Effector memory CD8-positive, alpha-beta T cell (primary cell): ENCODE data around the gene DARS1.
A peak's percentile ranks its signal among the peaks of the same experiment; 100 is the strongest.
"Not testable (repeated sequence)": the region's sequence is repeated elsewhere in the genome, so short reads cannot be mapped to it uniquely, and the experiment has no call there.

ENCODE experiments used
- ATAC-seq: fragments of 150-1000 bp; cut with Tn5 transposase; replicated peaks from 2 replicates; pipeline ENCODE4 v1.10.0; 2021; ENCODE audit warnings: mild to moderate bottlenecking, moderate library complexity
- DNase-seq, 3 experiments: peaks; one replicate each; pipeline ENCODE4 v3.0.0; 2021
- H3K27ac Mint-ChIP-seq, 2 donors: one replicate each; pipeline ENCODE4 v1.8.0; 2022; ENCODE audit warnings: mild to moderate bottlenecking in 2 of 2, mixed read lengths in 2 of 2, moderate library complexity in 2 of 2
- H3K27me3 Mint-ChIP-seq, 2 donors: one replicate each; pipeline ENCODE4 v1.8.0; 2022; ENCODE audit warnings: mixed read lengths in 2 of 2
- H3K36me3 Mint-ChIP-seq: one replicate; pipeline ENCODE4 v1.8.0; 2022; ENCODE audit warnings: mild to moderate bottlenecking, moderate library complexity, mixed read lengths; ENCODE audit not compliant: insufficient read depth
- H3K4me1 Mint-ChIP-seq, 2 donors: one replicate each; pipeline ENCODE4 v1.8.0; 2022; ENCODE audit warnings: low read depth in 2 of 2, mixed read lengths in 2 of 2
- H3K4me3 Mint-ChIP-seq, 2 donors: one replicate each; pipeline ENCODE4 v1.8.0; 2022; ENCODE audit warnings: mild to moderate bottlenecking in 2 of 2, mixed read lengths in 2 of 2, moderate library complexity in 2 of 2
- H3K9me3 Mint-ChIP-seq, 2 donors: one replicate each; pipeline ENCODE4 v1.8.0; 2022; ENCODE audit warnings: mixed read lengths in 2 of 2

The DARS1 gene

DNA sequence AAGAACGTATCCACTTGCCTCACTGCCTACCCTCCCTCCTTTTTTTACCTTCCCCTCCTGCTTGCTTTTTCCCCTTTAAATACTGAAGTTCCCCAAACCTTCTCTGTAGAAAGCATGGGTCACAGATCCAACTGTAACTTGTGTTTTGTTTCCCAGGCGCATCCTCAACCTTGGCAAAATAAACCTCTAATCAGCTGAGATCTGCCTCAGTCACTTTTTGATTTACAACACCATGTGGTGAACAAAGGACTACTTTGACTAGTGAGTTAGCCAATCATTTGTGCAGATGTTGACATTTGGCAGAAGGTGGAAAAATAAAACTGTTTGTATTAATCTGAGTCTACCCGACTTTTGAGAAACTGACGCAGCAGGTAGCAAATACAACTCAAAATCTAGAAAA is 85.9 kb downstream of the DARS1 start:
- Mint-ChIP-seq H3K9me3 (no peaks in the 10 kb centered on the region), H3K4me3 (no peak overlapping the region), H3K36me3 (peaks cover 7% of the 10 kb centered on the region), H3K27ac (no peak overlapping the region), H3K4me1 (no peaks in the 10 kb centered on the region), H3K27me3 (no peaks in the 10 kb centered on the region)
- no peak for ATAC-seq
- no peak for DNase-seq

DNA sequence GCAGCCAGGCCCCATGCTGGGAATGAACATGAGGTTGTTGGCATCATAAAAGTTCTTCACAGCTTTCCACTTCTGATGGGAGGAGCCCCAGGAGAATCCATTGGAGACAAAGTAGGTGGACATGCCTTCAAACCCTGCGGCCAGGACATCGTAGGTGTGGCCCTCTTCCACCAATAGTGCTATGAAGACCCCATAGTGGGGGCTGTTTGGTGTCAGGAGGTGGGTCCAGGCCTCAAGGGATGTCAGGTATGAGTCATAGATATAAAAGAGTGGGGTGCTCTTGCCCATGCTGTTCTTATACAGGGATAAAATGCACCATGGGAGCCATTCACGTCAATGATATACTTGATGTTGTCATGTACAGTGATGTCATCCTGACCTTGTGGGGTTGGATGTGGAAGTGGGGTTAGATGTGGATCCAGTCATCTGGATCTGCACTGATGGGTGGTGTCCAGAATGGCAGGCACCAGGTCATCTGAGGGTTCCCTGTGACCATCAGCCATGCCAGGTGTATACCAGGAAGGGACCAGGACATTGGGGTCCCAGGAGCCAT is 87.1 kb downstream of the DARS1 start:
- Mint-ChIP-seq H3K4me3 (no peak overlapping the region), H3K27me3 (no peaks in the 10 kb centered on the region), H3K36me3 (peaks cover 7% of the 10 kb centered on the region), H3K9me3 (no peaks in the 10 kb centered on the region), H3K27ac (peak overlapping the region in 1 of 2 donors; percentile 9), H3K4me1 (no peaks in the 10 kb centered on the region)
- DNase-seq (no peak), ATAC-seq (no peak)

DNA sequence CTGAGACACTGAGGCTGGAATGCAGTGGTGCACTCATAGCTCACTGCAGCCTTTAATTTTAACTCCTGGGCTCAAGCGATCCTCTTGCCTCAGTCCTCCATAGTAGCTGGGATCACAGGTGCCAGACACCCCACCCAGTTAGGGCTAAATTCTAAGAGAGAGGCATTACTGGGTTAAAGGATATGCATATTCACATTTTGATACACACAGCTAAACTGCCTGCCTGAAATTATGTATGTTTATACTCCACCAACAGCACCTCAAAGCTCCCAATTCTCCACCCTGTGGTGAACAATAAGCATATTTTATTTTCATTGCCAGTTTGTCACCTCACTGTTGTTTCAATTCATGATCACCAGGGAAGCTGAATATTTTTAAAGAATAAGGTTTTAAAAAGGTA is 90.5 kb downstream of the DARS1 start:
- H3K9me3 Mint-ChIP-seq = no peaks in the 10 kb centered on the region
- DNase-seq (no peak), ATAC-seq (no peak)
- H3K36me3 Mint-ChIP-seq = no peaks in the 10 kb centered on the region
- no peaks in the 10 kb centered on the region for H3K27me3 Mint-ChIP-seq
- no peak overlapping the region for H3K27ac Mint-ChIP-seq
- H3K4me3 Mint-ChIP-seq = no peak overlapping the region
- H3K4me1 Mint-ChIP-seq = no peaks in the 10 kb centered on the region

DNA sequence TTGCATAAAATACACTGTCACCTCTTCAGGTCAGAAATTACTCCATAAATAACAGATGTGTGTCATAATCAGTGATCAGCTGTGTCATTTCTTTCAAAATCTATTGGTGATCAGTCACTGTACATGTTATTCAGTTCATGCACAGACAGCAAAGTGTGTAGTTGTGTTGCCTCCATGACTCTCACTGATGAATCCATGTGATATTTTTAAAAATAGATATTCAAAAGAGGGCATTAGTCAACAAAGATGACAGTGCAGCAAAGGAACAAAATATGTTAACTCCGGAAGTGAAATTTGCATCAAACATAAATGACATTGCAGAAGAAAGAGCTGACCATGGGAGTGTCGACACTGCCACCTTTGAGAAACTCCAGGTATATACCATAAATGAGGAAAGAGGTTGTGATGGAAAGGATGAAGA is 92.0 kb downstream of the DARS1 start:
- H3K36me3 Mint-ChIP-seq = no peaks in the 10 kb centered on the region
- ATAC-seq = no peak
- no peaks in the 10 kb centered on the region for H3K9me3 Mint-ChIP-seq
- DNase-seq = no peak
- no peak overlapping the region for H3K27ac Mint-ChIP-seq
- no peak overlapping the region for H3K4me3 Mint-ChIP-seq
- peaks cover 0 to 10% of the 10 kb centered on the region in 2 donors for H3K27me3 Mint-ChIP-seq
- no peaks in the 10 kb centered on the region for H3K4me1 Mint-ChIP-seq

DNA sequence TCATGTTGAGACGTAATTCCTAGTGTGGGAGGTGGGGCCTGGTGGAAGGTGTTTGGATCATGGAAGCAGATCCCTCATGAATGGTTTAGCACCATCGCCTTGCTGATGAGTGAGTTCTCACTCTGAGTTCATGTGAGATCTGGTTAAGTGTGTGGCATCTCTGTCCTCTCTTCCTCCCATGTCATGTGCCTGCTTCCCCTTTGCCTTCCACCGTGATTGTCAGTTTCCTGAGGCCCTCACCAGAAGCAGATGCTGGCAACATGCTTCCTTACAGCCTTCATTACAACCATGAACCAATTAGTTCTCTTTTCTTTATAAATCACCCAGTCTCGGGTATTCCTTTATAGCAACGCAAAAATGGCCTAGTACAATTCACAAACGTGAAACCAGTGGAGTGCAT is 94.6 kb downstream of the DARS1 start:
- no peak overlapping the region for H3K4me3 Mint-ChIP-seq
- H3K27ac Mint-ChIP-seq = no peak overlapping the region
- no peaks in the 10 kb centered on the region for H3K36me3 Mint-ChIP-seq
- no peaks in the 10 kb centered on the region for H3K9me3 Mint-ChIP-seq
- no peaks in the 10 kb centered on the region for H3K4me1 Mint-ChIP-seq
- ATAC-seq (no peak), DNase-seq (no peak)
- H3K27me3 Mint-ChIP-seq = peaks cover 0 to 32% of the 10 kb centered on the region in 2 donors

DNA sequence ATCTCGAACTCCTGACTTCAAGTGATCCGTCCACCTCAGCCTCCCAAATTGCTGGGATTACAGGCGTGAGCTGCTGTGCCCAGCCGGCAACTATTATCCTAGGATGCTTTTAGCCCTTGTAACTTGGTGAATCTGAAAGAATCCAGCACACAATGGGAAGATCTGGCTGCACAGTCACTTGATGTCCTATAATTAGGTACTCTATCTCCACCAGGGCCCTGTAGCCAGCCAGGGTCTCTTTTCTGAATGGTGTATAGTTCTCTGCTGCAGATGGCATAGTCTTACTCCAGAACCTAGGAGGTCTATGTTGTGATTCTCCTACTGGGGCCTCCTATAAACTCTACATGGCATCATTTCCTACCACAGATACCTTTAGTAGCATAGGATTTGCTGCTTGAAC is 95.3 kb downstream of the DARS1 start:
- peaks cover 6 to 39% of the 10 kb centered on the region in 2 donors for H3K27me3 Mint-ChIP-seq
- no peak overlapping the region for H3K27ac Mint-ChIP-seq
- no peak for ATAC-seq

DNA sequence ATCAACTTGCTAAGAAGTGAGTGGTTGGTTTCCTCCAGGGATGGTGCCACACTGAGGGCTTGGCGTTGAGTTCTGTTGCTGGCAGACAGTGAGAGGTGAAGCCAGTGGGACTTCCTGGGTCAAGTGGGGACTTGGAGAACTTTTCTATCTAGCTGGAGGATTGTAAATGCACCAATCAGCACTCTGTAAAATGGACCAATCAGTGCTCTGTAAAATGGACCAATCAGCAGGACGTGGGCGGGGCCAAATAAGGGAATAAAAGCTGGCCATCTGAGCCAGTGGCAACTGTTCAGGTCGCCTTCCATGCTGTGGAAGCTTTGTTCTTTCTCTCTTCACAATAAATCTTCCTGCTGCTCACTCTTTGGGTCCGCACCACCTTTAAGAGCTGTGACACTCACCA is 96.8 kb downstream of the DARS1 start:
- H3K9me3 Mint-ChIP-seq, DNase-seq, H3K4me3 Mint-ChIP-seq, ATAC-seq, H3K27ac Mint-ChIP-seq, H3K4me1 Mint-ChIP-seq, H3K36me3 Mint-ChIP-seq: not testable (repeated sequence)
- H3K27me3 Mint-ChIP-seq = peaks cover 11 to 45% of the 10 kb centered on the region in 2 donors

More for the DNA sequence above, 95.3 kb downstream of the DARS1 start:
- no peaks in the 10 kb centered on the region for H3K4me1 Mint-ChIP-seq
- DNase-seq = no peak
- no peaks in the 10 kb centered on the region for H3K36me3 Mint-ChIP-seq
- H3K9me3 Mint-ChIP-seq = no peaks in the 10 kb centered on the region
- H3K4me3 Mint-ChIP-seq = no peak overlapping the region

DNA sequence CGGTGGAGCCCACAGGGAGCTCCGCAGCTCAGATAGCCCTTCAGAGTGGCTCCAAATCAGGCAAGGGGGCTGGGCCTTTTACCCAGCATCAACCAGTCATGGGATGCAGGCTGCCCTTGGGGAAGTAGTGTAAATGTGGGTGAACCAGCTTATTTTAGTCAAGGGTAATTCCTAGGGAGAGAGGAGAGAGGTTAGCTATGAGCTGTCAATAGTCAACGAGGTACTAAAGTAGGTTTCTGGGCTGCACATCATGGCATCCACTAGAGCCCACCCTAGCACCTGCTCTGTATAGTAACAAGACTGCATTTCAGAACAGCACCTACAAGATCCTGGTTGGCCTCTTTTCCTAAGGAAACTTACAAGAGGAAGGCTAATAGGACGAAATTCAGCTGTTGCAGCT is 99.7 kb downstream of the DARS1 start:
- Mint-ChIP-seq H3K27ac (no peak overlapping the region), H3K4me1 (no peaks in the 10 kb centered on the region), H3K9me3 (no peaks in the 10 kb centered on the region), H3K36me3 (no peaks in the 10 kb centered on the region), H3K4me3 (no peak overlapping the region), H3K27me3 (peaks cover 23 to 53% of the 10 kb centered on the region in 2 donors)
- ATAC-seq = no peak
- no peak for DNase-seq

DNA sequence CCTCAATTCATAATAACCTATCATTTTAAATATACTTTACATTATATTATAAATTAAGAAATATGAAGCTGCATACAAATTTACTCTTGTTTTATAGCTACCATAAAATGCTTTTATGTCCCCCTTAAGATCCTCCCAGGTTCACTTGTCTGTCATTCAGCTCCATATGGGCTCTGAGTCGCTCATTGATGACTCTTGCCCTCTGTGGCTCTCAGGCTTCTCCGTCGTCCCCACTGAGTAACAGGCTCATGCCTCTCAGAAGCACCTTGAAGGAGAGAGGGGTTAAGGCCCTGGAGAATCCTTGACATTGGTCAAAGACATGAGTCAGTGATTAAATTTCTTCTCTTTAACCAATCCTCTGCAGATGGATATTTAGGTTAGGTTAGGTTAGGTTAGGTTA is 103.0 kb downstream of the DARS1 start:
- ATAC-seq (no peak), DNase-seq (no peak)
- Mint-ChIP-seq H3K27ac (no peak overlapping the region), H3K4me1 (no peaks in the 10 kb centered on the region), H3K9me3 (no peaks in the 10 kb centered on the region), H3K27me3 (peaks cover 23 to 34% of the 10 kb centered on the region in 2 donors), H3K4me3 (no peak overlapping the region), H3K36me3 (peaks cover 7% of the 10 kb centered on the region)

DNA sequence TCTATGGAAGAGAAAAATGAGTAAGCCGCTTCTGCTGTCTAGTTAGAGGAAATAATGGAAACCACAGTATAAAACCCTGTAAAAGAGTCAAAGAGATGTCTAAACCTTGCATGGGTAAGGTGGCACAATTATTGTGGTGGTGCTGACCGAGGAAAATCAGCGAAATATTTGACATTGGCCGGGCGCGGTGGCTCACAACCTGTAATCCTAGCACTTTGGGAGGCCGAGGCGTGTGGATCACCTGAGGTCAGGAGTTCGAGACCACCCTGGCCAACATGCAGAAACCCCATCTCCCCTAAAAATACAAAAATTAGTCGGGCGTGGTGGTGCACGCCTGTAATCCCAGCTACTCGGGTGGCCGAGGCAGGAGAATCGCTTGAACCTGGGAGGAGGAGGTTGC is 108.7 kb downstream of the DARS1 start:
- not testable (repeated sequence) for H3K27me3 Mint-ChIP-seq, DNase-seq, H3K9me3 Mint-ChIP-seq
- peak; percentile 3 for ATAC-seq
- H3K36me3 Mint-ChIP-seq = peaks cover 33% of the 10 kb centered on the region
- H3K4me3 Mint-ChIP-seq = peak overlapping the region; percentile 93 to 94
- peak overlapping the region; percentile 96 to 97 for H3K27ac Mint-ChIP-seq
- peaks cover 23 to 28% of the 10 kb centered on the region in 2 donors for H3K4me1 Mint-ChIP-seq

DNA sequence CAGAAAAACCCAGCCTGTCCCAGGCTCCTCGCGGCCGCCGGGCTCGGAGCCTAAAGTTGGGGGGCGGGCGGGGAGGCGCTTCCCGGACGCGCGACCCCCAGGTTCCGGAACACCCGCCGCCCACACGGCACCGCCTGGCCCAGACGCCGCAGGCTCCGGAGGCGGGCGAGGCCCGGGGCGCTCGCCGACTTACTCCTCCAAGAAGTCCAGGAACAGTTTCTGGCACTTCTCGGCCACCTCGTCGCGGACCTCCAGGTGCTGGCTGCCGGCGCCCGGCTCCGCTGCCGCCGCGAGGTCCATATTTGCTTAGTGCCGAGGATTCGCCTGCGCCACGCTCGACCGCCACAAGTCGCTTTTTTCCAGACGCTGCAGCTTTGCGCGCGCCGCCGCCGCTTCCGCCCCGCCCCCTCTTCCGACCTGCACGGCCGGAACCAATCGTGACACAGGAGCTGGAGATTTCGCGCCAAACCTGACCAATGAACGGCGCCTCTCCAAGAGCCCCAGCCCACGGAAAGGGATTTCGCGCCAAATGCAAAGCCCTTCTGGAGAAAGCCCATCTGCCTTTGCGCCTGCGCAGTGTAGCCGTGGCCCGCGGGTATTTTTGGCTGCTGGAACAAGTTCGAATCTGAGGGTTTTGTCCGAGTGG is 109.2 kb downstream of the DARS1 start, which contains the start of gene MCM6:
Gene MCM6, minus strand, starts transcription at position 378 of the 646 bp plus-strand sequence. Its CDS starts 78 bp downstream, at position 300.
- DNase-seq (peak; percentile 92 to 95 (median 94)), ATAC-seq (peak; percentile 87)
- H3K27me3 Mint-ChIP-seq = no peaks in the 10 kb centered on the region
- peaks cover 33% of the 10 kb centered on the region for H3K36me3 Mint-ChIP-seq
- H3K4me1 Mint-ChIP-seq = peaks cover 23 to 28% of the 10 kb centered on the region in 2 donors
- peak within 1 kb of the TSS; percentile 93 to 94 for H3K4me3 Mint-ChIP-seq
- peak within 1 kb of the TSS; percentile 96 to 97 for H3K27ac Mint-ChIP-seq
- no peaks in the 10 kb centered on the region for H3K9me3 Mint-ChIP-seq

DNA sequence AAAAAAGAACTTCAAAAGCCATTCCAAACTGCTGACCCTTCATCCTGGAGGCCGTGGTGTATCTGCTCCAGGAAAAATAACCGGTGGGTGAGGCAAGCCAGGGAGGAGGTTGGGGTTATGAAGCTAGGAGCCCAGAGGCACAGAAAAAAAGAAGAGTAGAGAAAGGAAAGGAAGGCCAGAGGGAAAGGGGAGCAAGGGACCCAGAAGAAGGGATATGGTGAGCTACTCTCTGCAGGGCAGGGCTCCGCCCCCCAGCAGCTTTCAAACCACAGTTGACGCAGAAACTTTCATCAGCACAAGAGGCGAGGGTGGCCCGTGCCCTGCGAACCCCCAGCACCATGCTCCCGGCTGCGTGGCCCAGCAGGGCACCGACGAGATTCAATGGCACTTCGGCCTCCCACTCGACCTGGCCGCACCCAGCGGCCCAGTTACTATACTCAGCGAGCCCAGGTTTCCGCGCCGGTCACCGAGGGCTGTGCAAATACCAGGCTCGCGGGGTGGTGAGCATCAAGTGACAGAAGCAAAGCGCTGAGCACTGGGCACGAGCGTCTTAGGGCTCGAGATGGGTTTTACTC is 109.8 kb downstream of the DARS1 start:
- DNase-seq (peak; percentile 71 to 79 (median 71)), ATAC-seq (peak; percentile 82)
- H3K4me3 Mint-ChIP-seq = peak overlapping the region; percentile 93 to 94
- peak overlapping the region; percentile 96 to 97 for H3K27ac Mint-ChIP-seq
- no peaks in the 10 kb centered on the region for H3K27me3 Mint-ChIP-seq
- H3K9me3 Mint-ChIP-seq = no peaks in the 10 kb centered on the region
- H3K4me1 Mint-ChIP-seq = peaks cover 23 to 28% of the 10 kb centered on the region in 2 donors
- H3K36me3 Mint-ChIP-seq = peaks cover 33% of the 10 kb centered on the region

DNA sequence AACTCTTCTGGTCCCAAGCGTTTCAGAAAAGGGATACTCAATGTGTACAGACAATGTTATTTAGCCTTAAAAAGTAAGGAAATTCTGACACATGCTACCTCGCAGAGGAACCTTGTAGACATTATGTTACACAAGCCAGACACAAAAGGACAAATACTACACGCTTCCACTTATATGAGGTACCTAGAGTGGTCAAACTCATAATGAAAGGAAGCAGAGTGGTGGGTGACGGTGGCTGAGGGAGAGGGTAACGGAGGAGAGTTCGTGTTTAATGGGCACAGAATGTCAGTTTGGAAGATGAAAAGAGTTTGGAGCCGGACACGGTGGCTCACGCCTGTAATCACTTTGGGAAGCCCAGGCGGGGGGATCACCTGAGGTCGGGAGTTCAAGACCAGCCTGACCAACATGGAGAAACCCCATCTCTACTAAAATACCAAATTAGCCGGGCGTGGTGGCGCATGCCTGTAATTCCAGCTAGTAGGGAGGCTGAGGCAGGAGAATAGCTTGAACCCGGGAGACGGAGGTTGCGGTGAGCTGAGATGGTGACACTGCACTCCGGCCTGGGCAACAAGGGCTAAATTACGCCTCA is 110.6 kb downstream of the DARS1 start:
- peak in 1 of 3 experiments; percentile 5 for DNase-seq
- Mint-ChIP-seq H3K27ac (peak overlapping the region; percentile 96 to 97), H3K4me1 (peaks cover 23 to 28% of the 10 kb centered on the region in 2 donors)

More for the DNA sequence above, 110.6 kb downstream of the DARS1 start:
- peaks cover 37% of the 10 kb centered on the region for H3K36me3 Mint-ChIP-seq
- H3K27me3 Mint-ChIP-seq = no peaks in the 10 kb centered on the region
- H3K9me3 Mint-ChIP-seq = no peaks in the 10 kb centered on the region
- H3K4me3 Mint-ChIP-seq = peak overlapping the region; percentile 93 to 94
- no peak for ATAC-seq
